ENCODE results near the gene RNASEL. TPM values are rescaled to one million over a fixed set of nuclear protein-coding genes. Genes with fewer than 3 reads are reported as not detected.
"Not testable (repeated sequence)": the region's sequence is repeated elsewhere in the genome, so short reads cannot be mapped to it uniquely, and the experiment has no call there.

RNASEL gene
- total and polyA plus RNA-seq, 2 donors (not counting 1 experiment from before 2014, with no cell fraction given) = 6.9 to 18.1 TPM

DNA sequence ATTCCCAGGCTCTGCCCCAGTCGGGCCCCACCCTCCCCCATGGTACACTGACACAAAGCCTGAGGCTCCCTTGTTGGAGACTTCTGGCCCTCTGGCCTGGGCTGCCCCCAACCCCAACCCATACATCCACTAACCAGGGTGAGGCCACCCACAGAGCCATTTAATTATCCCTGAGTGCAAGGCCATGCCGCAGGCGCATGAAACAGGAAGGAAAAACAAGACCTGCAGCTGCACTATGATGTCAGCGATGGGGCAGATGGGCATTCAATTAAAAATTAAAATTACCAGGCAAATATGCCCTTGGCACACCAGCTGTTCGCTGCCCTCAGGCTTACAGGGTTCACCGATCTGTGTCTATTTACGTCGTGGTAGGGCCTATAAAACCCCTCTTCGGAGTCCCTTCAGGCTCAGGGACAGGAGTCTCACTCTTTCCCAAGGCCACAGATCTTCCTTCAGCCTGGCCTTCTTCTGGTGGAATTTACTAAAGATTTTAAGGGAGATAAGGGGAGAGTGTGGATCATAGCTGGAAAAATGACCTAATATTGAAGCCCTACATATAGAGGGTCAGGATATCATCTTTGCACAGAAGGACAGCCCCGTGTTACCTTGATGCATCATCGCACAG lies 44.7 kb upstream of the RNASEL start:
- Mint-ChIP-seq H3K4me1 (peaks cover 51% of the 10 kb centered on the region), H3K27me3 (no peaks in the 10 kb centered on the region), H3K4me3 (peak overlapping the region; percentile 46), H3K9me3 (ENCODE audit: insufficient read depth) (no peaks in the 10 kb centered on the region), H3K27ac (peak overlapping the region; percentile 78)
- H4K20me1 ChIP-seq (ENCODE audit: control insufficient read depth, insufficient read depth, low read length, poor library complexity, severe bottlenecking) = no peaks in the 10 kb centered on the region
- H3K27ac ChIP-seq (ENCODE audit: low read length in 2 of 2) = peak overlapping the region in 1 of 2 donors; percentile 59
- H3K4me1 ChIP-seq (ENCODE audit: control insufficient read depth in 2 of 2, insufficient read depth in 2 of 2, low read length in 2 of 2) = peaks cover 47% of the 10 kb centered on the region in 2 donors
- peak overlapping the region; percentile 23 for H2AFZ ChIP-seq (ENCODE audit: insufficient read depth, low read depth, low read length, poor library complexity, severe bottlenecking)
- intact Hi-C loops (cut with micrococcal nuclease) = loop anchor here (5.0 kb wide), 1 partner anchor 44 kb away; no protein-coding TSS in a partner anchor
- peaks cover 0 to 5% (median 0%) of the 10 kb centered on the region in 4 experiments for H3K27me3 ChIP-seq (replicated peaks in 1 of 4; ENCODE audit: control extremely low read depth in 1 of 4, control insufficient read depth in 3 of 4, insufficient read depth in 4 of 4, low read length in 3 of 4)
- ChIA-PET POLR2A (no interaction called here), CTCF (interaction anchor here (0.6 to 1.7 kb wide), 4 partner anchors 10 to 148 kb away, joined by 3 to 4 read pairs (median 3); no protein-coding TSS in a partner anchor)
- no peak overlapping the region for H3K9ac ChIP-seq (ENCODE audit: low read length)
- H3K36me3 ChIP-seq (replicated peaks in 1 of 2; ENCODE audit: control extremely low read depth in 1 of 2, control insufficient read depth in 1 of 2, extremely low read depth in 1 of 2, insufficient read depth in 2 of 2, low read length in 1 of 2) = no peaks in the 10 kb centered on the region
- H3K4me2 ChIP-seq (replicated peaks; ENCODE audit: low read depth, low read length, poor library complexity, severe bottlenecking) = peak overlapping the region; percentile 38
- 43% methylated on average over 10 of the region's 11 CpGs for WGBS (ENCODE audit: insufficient coverage)
- H3K79me2 ChIP-seq (ENCODE audit: control insufficient read depth, insufficient read depth, low read length) = no peaks in the 10 kb centered on the region
- peak; percentile 64 for DNase-seq
- no peaks in the 10 kb centered on the region for H3K9me3 ChIP-seq (ENCODE audit: control extremely low read depth in 1 of 3, control insufficient read depth in 2 of 3, insufficient read depth in 1 of 3, low read length in 2 of 3)
- TF ChIP-seq, protein P1, sequence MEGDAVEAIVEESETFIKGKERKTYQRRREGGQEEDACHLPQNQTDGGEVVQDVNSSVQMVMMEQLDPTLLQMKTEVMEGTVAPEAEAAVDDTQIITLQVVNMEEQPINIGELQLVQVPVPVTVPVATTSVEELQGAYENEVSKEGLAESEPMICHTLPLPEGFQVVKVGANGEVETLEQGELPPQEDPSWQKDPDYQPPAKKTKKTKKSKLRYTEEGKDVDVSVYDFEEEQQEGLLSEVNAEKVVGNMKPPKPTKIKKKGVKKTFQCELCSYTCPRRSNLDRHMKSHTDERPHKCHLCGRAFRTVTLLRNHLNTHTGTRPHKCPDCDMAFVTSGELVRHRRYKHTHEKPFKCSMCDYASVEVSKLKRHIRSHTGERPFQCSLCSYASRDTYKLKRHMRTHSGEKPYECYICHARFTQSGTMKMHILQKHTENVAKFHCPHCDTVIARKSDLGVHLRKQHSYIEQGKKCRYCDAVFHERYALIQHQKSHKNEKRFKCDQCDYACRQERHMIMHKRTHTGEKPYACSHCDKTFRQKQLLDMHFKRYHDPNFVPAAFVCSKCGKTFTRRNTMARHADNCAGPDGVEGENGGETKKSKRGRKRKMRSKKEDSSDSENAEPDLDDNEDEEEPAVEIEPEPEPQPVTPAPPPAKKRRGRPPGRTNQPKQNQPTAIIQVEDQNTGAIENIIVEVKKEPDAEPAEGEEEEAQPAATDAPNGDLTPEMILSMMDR (IDR thresholded peaks at IDR 0.05) = no peak
- TF ChIP-seq EZH2 (IDR thresholded peaks at IDR 0.05; ENCODE audit: borderline replicate concordance, insufficient read depth, low read depth, low read length, poor library complexity, severe bottlenecking) = no peak
- H3K4me3 ChIP-seq (ENCODE audit: control extremely low read depth in 1 of 5, extremely low read depth in 1 of 5, insufficient read depth in 1 of 5, low read depth in 2 of 5, low read length in 4 of 5) = no peak overlapping the region
- ATAC-seq (ENCODE audit: low read depth) = peak; percentile 60

DNA sequence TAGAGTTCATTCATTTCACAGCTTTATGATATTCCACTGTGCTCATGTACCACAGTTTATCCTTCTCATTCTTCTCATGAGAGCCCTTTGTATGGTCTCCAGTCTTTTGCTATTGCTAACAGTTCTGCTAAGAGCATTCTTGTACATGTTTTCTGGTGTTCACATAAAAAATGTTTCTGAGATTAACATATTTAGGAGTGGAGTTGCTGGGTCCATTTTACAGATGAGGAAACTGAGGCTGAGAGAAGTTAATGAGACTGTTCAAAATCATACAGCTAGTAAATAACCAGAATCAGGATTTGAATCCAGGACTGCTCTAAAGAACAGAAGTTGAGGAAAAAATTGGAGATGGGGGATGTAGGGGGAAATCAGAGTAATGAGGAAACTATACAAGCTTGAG lies 44.0 kb upstream of the RNASEL start:
- H3K4me1 Mint-ChIP-seq = peaks cover 51% of the 10 kb centered on the region
- no peaks in the 10 kb centered on the region for H3K27me3 Mint-ChIP-seq
- CTCF ChIA-PET = interaction anchor here (0.6 to 1.7 kb wide), 4 partner anchors 9 to 170 kb away, joined by 3 to 4 read pairs (median 3); no protein-coding TSS in a partner anchor
- no peak overlapping the region for H3K4me3 ChIP-seq (ENCODE audit: control extremely low read depth in 1 of 5, extremely low read depth in 1 of 5, insufficient read depth in 1 of 5, low read depth in 2 of 5, low read length in 4 of 5)
- TF ChIP-seq, protein P1 (IDR thresholded peaks at IDR 0.05) = no peak
- no peak for TF ChIP-seq EZH2 (IDR thresholded peaks at IDR 0.05; ENCODE audit: borderline replicate concordance, insufficient read depth, low read depth, low read length, poor library complexity, severe bottlenecking)
- H3K9me3 ChIP-seq (ENCODE audit: control extremely low read depth in 1 of 3, control insufficient read depth in 2 of 3, insufficient read depth in 1 of 3, low read length in 2 of 3) = no peaks in the 10 kb centered on the region
- no peak overlapping the region for H2AFZ ChIP-seq (ENCODE audit: insufficient read depth, low read depth, low read length, poor library complexity, severe bottlenecking)
- POLR2A ChIA-PET = no interaction called here
- DNase-seq = no peak
- no peaks in the 10 kb centered on the region for H3K36me3 ChIP-seq (replicated peaks in 1 of 2; ENCODE audit: control extremely low read depth in 1 of 2, control insufficient read depth in 1 of 2, extremely low read depth in 1 of 2, insufficient read depth in 2 of 2, low read length in 1 of 2)
- H3K4me1 ChIP-seq (ENCODE audit: control insufficient read depth in 2 of 2, insufficient read depth in 2 of 2, low read length in 2 of 2) = peaks cover 47% of the 10 kb centered on the region in 2 donors
- H3K4me2 ChIP-seq (replicated peaks; ENCODE audit: low read depth, low read length, poor library complexity, severe bottlenecking) = peak overlapping the region; percentile 38
- ATAC-seq (ENCODE audit: low read depth) = no peak
- no peaks in the 10 kb centered on the region for H3K79me2 ChIP-seq (ENCODE audit: control insufficient read depth, insufficient read depth, low read length)
- H3K27me3 ChIP-seq (replicated peaks in 1 of 4; ENCODE audit: control extremely low read depth in 1 of 4, control insufficient read depth in 3 of 4, insufficient read depth in 4 of 4, low read length in 3 of 4) = peaks cover 0 to 5% (median 0%) of the 10 kb centered on the region in 4 experiments
- no peak overlapping the region for H3K9ac ChIP-seq (ENCODE audit: low read length)
- intact Hi-C loops (cut with micrococcal nuclease) = loop anchor here (5.0 kb wide), 1 partner anchor 44 kb away; no protein-coding TSS in a partner anchor
- peak overlapping the region; percentile 56 for H3K4me3 Mint-ChIP-seq
- peak overlapping the region in 1 of 2 donors; percentile 14 for H3K27ac ChIP-seq (ENCODE audit: low read length in 2 of 2)
- no peaks in the 10 kb centered on the region for H4K20me1 ChIP-seq (ENCODE audit: control insufficient read depth, insufficient read depth, low read length, poor library complexity, severe bottlenecking)
- H3K9me3 Mint-ChIP-seq (ENCODE audit: insufficient read depth) = no peaks in the 10 kb centered on the region
- H3K27ac Mint-ChIP-seq = peak overlapping the region; percentile 61

DNA sequence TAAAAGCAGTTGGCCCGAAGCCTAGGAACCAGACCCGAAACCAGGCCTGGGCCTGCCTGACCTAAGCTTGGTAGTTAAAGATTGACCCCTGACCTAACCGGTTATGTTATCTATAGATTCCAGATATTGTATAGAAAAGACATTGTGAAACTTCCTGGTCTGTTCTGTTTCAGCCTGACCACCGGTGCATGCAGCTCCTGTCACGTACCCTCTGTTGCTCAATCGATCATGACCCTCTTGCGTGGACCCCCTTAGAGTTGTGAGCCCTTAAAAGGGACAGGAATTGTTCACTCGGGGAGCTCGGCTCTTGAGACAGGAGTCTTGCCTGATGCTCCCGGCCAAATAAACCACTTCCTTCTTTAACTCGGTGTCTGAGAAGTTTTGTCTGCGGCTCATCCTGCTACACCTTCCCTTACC lies 43.4 kb upstream of the RNASEL start:
- CTCF ChIA-PET = interaction anchor here (1.0 to 1.7 kb wide), 2 partner anchors 8 to 62 kb away, joined by 3 read pairs; no protein-coding TSS in a partner anchor
- peak; percentile 42 for DNase-seq

More for the DNA sequence above, 43.4 kb upstream of the RNASEL start:
- H3K79me2 ChIP-seq (ENCODE audit: control insufficient read depth, insufficient read depth, low read length); ATAC-seq (ENCODE audit: low read depth); H3K4me3 ChIP-seq (ENCODE audit: control extremely low read depth in 1 of 5, extremely low read depth in 1 of 5, insufficient read depth in 1 of 5, low read depth in 2 of 5, low read length in 4 of 5); H3K36me3 ChIP-seq (replicated peaks in 1 of 2; ENCODE audit: control extremely low read depth in 1 of 2, control insufficient read depth in 1 of 2, extremely low read depth in 1 of 2, insufficient read depth in 2 of 2, low read length in 1 of 2); H3K9ac ChIP-seq (ENCODE audit: low read length); H3K27me3 ChIP-seq (replicated peaks in 1 of 4; ENCODE audit: control extremely low read depth in 1 of 4, control insufficient read depth in 3 of 4, insufficient read depth in 4 of 4, low read length in 3 of 4); H3K27me3 Mint-ChIP-seq; H4K20me1 ChIP-seq (ENCODE audit: control insufficient read depth, insufficient read depth, low read length, poor library complexity, severe bottlenecking); H2AFZ ChIP-seq (ENCODE audit: insufficient read depth, low read depth, low read length, poor library complexity, severe bottlenecking); H3K9me3 Mint-ChIP-seq (ENCODE audit: insufficient read depth); H3K9me3 ChIP-seq (ENCODE audit: control extremely low read depth in 1 of 3, control insufficient read depth in 2 of 3, insufficient read depth in 1 of 3, low read length in 2 of 3): not testable (repeated sequence)
- 11% methylated on average over 6 of the region's 12 CpGs for WGBS (ENCODE audit: insufficient coverage)
- intact Hi-C loops (cut with micrococcal nuclease) = loop anchor here (5.0 kb wide), 1 partner anchor 45 kb away; no protein-coding TSS in a partner anchor
- Histone ChIP-seq H3K27ac (ENCODE audit: low read length in 2 of 2) (peak overlapping the region in 1 of 2 donors; percentile 42), H3K4me2 (replicated peaks; ENCODE audit: low read depth, low read length, poor library complexity, severe bottlenecking) (peak overlapping the region; percentile 36), H3K4me1 (ENCODE audit: control insufficient read depth in 2 of 2, insufficient read depth in 2 of 2, low read length in 2 of 2) (peaks cover 47% of the 10 kb centered on the region in 2 donors)
- POLR2A ChIA-PET = interaction anchor here (0.7 kb wide), 3 partner anchors 17 to 149 kb away, joined by 3 to 6 read pairs (median 5); no protein-coding TSS in a partner anchor
- H3K4me3 Mint-ChIP-seq = peak overlapping the region; percentile 78
- H3K27ac Mint-ChIP-seq = peak overlapping the region; percentile 82
- H3K4me1 Mint-ChIP-seq = peaks cover 51% of the 10 kb centered on the region

Measured in B cell (primary cell).